ENCODE measurements around the gene LAMB1.
"Not testable (repeated sequence)": the region's sequence is repeated elsewhere in the genome, so short reads cannot be mapped to it uniquely, and the experiment has no call there.

DNA sequence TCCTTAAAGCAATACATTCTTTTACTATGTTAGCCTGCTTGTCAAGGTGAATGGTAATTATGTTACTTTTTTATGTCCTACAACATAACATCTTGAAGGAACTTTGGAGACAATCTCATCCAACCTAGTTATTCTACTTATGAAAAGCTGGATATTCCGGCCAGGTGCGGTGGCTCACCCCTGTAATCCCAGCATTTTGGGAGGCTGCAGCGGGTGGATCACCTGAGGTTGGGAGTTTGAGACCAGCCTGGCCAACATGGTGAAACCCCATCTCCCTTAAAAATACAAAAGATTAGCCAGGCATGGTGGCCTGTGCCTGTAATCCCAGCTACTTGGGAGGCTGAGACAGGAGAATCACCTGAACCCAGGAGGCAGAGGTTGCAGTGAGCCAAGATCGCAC is 46.0 kb downstream of the LAMB1 start:
- TF ChIP-seq POLR2A (IDR thresholded peaks at IDR 0.05) = not testable (repeated sequence)
- TF ChIP-seq, protein P1, sequence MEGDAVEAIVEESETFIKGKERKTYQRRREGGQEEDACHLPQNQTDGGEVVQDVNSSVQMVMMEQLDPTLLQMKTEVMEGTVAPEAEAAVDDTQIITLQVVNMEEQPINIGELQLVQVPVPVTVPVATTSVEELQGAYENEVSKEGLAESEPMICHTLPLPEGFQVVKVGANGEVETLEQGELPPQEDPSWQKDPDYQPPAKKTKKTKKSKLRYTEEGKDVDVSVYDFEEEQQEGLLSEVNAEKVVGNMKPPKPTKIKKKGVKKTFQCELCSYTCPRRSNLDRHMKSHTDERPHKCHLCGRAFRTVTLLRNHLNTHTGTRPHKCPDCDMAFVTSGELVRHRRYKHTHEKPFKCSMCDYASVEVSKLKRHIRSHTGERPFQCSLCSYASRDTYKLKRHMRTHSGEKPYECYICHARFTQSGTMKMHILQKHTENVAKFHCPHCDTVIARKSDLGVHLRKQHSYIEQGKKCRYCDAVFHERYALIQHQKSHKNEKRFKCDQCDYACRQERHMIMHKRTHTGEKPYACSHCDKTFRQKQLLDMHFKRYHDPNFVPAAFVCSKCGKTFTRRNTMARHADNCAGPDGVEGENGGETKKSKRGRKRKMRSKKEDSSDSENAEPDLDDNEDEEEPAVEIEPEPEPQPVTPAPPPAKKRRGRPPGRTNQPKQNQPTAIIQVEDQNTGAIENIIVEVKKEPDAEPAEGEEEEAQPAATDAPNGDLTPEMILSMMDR (IDR thresholded peaks at IDR 0.05) = not testable (repeated sequence)

Measured in body of pancreas (tissue), 4 donors.